GM12878 (cell line): ENCODE results near the gene ZNF710. TPM values are rescaled to one million over a fixed set of nuclear protein-coding genes. Genes with fewer than 3 reads are reported as not detected.

Source experiments
- ATAC-seq: fragments of 200-7000 bp; cut with Tn5 transposase; 3 replicates; pipeline ENCODE4 v1.9.1; 2020; ENCODE audit warnings: mild to moderate bottlenecking, moderate library complexity
- BruUV-seq: library from RNA; stranded (reverse); fragments of 400-500 nt; replicated peaks from 2 replicates; lab custom pipeline; 2021; lab: Mats Ljungman, UMichigan
- CTCF ChIA-PET: fragments of 300-600 bp; sonication (Branson Sonifier 250); formaldehyde crosslinking; extraction: SDS; loops from one replicate; lab custom pipeline; 2021; ENCODE audit warnings: inconsistent platforms; lab: Yijun Ruan, JAX
- POLR2A ChIA-PET: fragments of 350-600 bp; formaldehyde crosslinking; extraction: SDS; loops from one replicate; lab custom pipeline; 2021; ENCODE audit warnings: inconsistent platforms; lab: Charles Lee
- RAD21 ChIA-PET: fragments of 300-600 bp; sonication (Branson Sonifier 250); formaldehyde crosslinking; loops from one replicate; lab custom pipeline; 2023; ENCODE audit warnings: antibody characterized with exemption; ENCODE audit not compliant: unreplicated experiment; lab: Charles Lee
- SMC1A ChIA-PET: fragments of 300-600 bp; sonication (Branson Sonifier 250); formaldehyde crosslinking; loops from one replicate; lab custom pipeline; 2023; ENCODE audit not compliant: unreplicated experiment, uncharacterized antibody; lab: Charles Lee
- DNase-seq: peaks from one replicate; pipeline ENCODE4 v3.0.0-alpha.2; 2011; ENCODE audit warnings: low read depth, low spot score
- FAIRE-seq: peaks from 3 replicates; lab custom pipeline; 2011; peaks lifted over from hg19 to GRCh38; lab: Jason Lieb, UNC
- H2AFZ ChIP-seq: 2 replicates; pipeline ENCODE4 v1.6.0; 2011; ENCODE audit warnings: low read depth, low read length, control low read depth; ENCODE audit not compliant: control insufficient read depth
- H3K27ac ChIP-seq: 2 replicates; pipeline ENCODE4 v1.5.1; 2011; ENCODE audit warnings: control low read depth; ENCODE audit not compliant: control insufficient read depth, insufficient read depth
- H3K27me3 ChIP-seq, 2 experiments: replicated peaks in 1 of 2; 2 replicates each; pipeline versions ENCODE4 v1.6.0 to v1.6.1; 2011; ENCODE audit warnings: low read length in 1 of 2; ENCODE audit not compliant: control insufficient read depth in 2 of 2, insufficient read depth in 2 of 2
- H3K36me3 ChIP-seq, 2 experiments: 2 replicates each; pipeline ENCODE4 v1.5.1; 2011; ENCODE audit warnings: low read length in 1 of 2; ENCODE audit not compliant: control insufficient read depth in 2 of 2, insufficient read depth in 2 of 2
- H3K4me1 ChIP-seq: 2 replicates; pipeline ENCODE4 v1.6.1; 2011; ENCODE audit warnings: mild to moderate bottlenecking, low read length, moderate library complexity, mixed read lengths; ENCODE audit not compliant: control insufficient read depth, insufficient read depth
- H3K4me2 ChIP-seq: 2 replicates; pipeline ENCODE4 v1.6.0; 2011; ENCODE audit warnings: control low read depth; ENCODE audit not compliant: control insufficient read depth, insufficient read depth
- H3K4me3 ChIP-seq: fragments of 200-600 bp; sonication (generic); 2 replicates; pipeline ENCODE4 v1.5.1; 2016
- H3K79me2 ChIP-seq: 2 replicates; pipeline ENCODE4 v1.6.0; 2011; ENCODE audit warnings: low read length; ENCODE audit not compliant: control insufficient read depth, insufficient read depth
- H3K9ac ChIP-seq: 2 replicates; pipeline ENCODE4 v1.8.0; 2011; ENCODE audit warnings: low read length, control low read depth, mixed read lengths; ENCODE audit not compliant: control insufficient read depth, insufficient read depth
- H3K9me3 ChIP-seq: replicated peaks from 3 replicates; pipeline ENCODE4 v1.5.1; 2011; ENCODE audit warnings: mild to moderate bottlenecking, low read length; ENCODE audit not compliant: control insufficient read depth, insufficient read depth
- H4K20me1 ChIP-seq: 2 replicates; pipeline ENCODE4 v1.6.0; 2011; ENCODE audit not compliant: control insufficient read depth, insufficient read depth
- ASH2L ChIP-seq: fragments of 300-600, 200-600 bp; sonication (generic); IDR thresholded peaks from 2 replicates; pipeline ENCODE4 v1.6.1; 2017; ENCODE audit warnings: low read depth, mild to moderate bottlenecking, borderline replicate concordance
- HDGF ChIP-seq: fragments of 450-650 bp; IDR thresholded peaks from 2 replicates; pipeline ENCODE4 v1.6.1; 2016; ENCODE audit warnings: antibody characterized with exemption
- IKZF2 ChIP-seq, 2 experiments: fragments of 450-650 bp; IDR thresholded peaks; 2 replicates each; pipeline ENCODE4 v1.6.1; 2017; ENCODE audit warnings: mild to moderate bottlenecking in 2 of 2, moderate library complexity in 2 of 2
- MEF2B ChIP-seq: fragments of 450-650 bp; IDR thresholded peaks from 2 replicates; pipeline ENCODE4 v1.6.1; 2018; ENCODE audit warnings: mild to moderate bottlenecking, moderate library complexity; ENCODE audit not compliant: partially characterized antibody, poor library complexity, severe bottlenecking
- NFIC ChIP-seq: IDR thresholded peaks from 2 replicates; pipeline ENCODE4 v1.6.1; 2012; ENCODE audit warnings: low read depth, mild to moderate bottlenecking, inconsistent platforms, low read length, moderate library complexity
- RELB ChIP-seq: fragments of 450-650 bp; IDR thresholded peaks from 2 replicates; pipeline ENCODE4 v1.6.1; 2017; ENCODE audit warnings: low read depth, mild to moderate bottlenecking, moderate library complexity
- RFX5 ChIP-seq: IDR thresholded peaks from 2 replicates; pipeline ENCODE4 v1.6.1; 2011; ENCODE audit warnings: low read depth, low read length, improper control_type of control experiment
- SMAD1 ChIP-seq: fragments of 450-650 bp; IDR thresholded peaks from 2 replicates; pipeline ENCODE4 v1.6.1; 2018; ENCODE audit warnings: mild to moderate bottlenecking, low read depth; ENCODE audit not compliant: partially characterized antibody
- SMARCA5 ChIP-seq: fragments of 450-650 bp; IDR thresholded peaks from 2 replicates; pipeline ENCODE4 v1.6.1; 2017; ENCODE audit warnings: mild to moderate bottlenecking
- SREBF2 ChIP-seq: IDR thresholded peaks from 2 replicates; pipeline ENCODE4 v1.6.1; 2012; ENCODE audit warnings: mild to moderate bottlenecking, low read length
- TCF3 ChIP-seq: IDR thresholded peaks from 2 replicates; pipeline ENCODE4 v1.6.1; 2012; ENCODE audit warnings: low read depth, mild to moderate bottlenecking, low read length, borderline replicate concordance; ENCODE audit not compliant: insufficient read depth
- WGBS: methylation state at CpG from one replicate; pipeline ENCODE4 v1.1.6; 2016; ENCODE audit warnings: low lambda C conversion rate; ENCODE audit not compliant: insufficient replicate concordance, insufficient coverage; ENCODE audit errors: missing lambda C conversion rate; 5-methylcytosine and 5-hydroxymethylcytosine counted together
- in situ Hi-C: fragments of 300-500 bp; cut with MboI; formaldehyde crosslinking; loops from 9 replicates; pipeline ENCODE4 v1.14.3; 2018; ENCODE audit warnings: mixed read lengths
- intact Hi-C: fragments of 100-400 bp; cut with micrococcal nuclease; formaldehyde crosslinking; loops from one replicate; pipeline ENCODE4 v1.14.2; 2022; ENCODE audit not compliant: unreplicated experiment
- polyA plus RNA-seq, 11 experiments: library from polyadenylated mRNA; depleted of rRNA in 4 of 11; unstranded in 6 of 11; stranded (reverse) in 5 of 11; fragments of >200 nt; fragmentation: Nextera tagmentation in 4 of 11; fragmentation: Illumina TruSeq in 1 of 11; extraction: Ambion mirVana in 4 of 11; extraction: Trizol in 1 of 11; gene quantifications; 1 replicate in 1 of 11; 2 replicates in 10 of 11; pipeline versions ENCODE4 v1.2.1 to v1.2.3, GENCODE V29; 2011 to 2016; ENCODE audit warnings: inconsistent platforms in 2 of 11, missing spikeins in 2 of 11, low read depth in 1 of 11
- total RNA-seq, 4 experiments: library from RNA; depleted of rRNA in 3 of 4; stranded (reverse); fragments of >200 nt in 3 of 4; fragmentation: Illumina TruSeq in 1 of 4; extraction: Trizol in 1 of 4; gene quantifications; 2 replicates each; pipeline versions ENCODE4 v1.2.1 to v1.2.3, GENCODE V29; 2013 to 2021

ZNF710 gene
- total and polyA plus RNA-seq, 10 of the 15 experiments (the other 5 are each of a cell fraction or from before 2014, with no cell fraction given) = 1.4 to 43.5 (median 9.8) TPM

GRCh38 chr15:90038632-90039095, 37.5 kb downstream of the ZNF710 start:
- CTCF ChIA-PET = no interaction called here
- H3K9me3 ChIP-seq = no peaks in the 10 kb centered on the region; the same call in 2 of the 3 replicates
- ATAC-seq = peak; percentile 62
- H4K20me1 ChIP-seq = no peaks in the 10 kb centered on the region
- no peak overlapping the region; the same call in 1 of the 2 replicates for H3K4me2 ChIP-seq
- H3K27me3 ChIP-seq = no peaks in the 10 kb centered on the region
- H3K27ac ChIP-seq = peak overlapping the region; percentile 87
- SMC1A ChIA-PET = interaction anchor here (1.4 kb wide), 1 partner anchor 9 kb away, joined by 4 read pairs; no protein-coding TSS in a partner anchor
- H2AFZ ChIP-seq = no peak overlapping the region
- RAD21 ChIA-PET = interaction anchor here (1.0 kb wide), 1 partner anchor 60 kb away, joined by 3 read pairs; no protein-coding TSS in a partner anchor
- in situ Hi-C loops = no loop called here
- TSS peak; percentile 53 for BruUV-seq
- intact Hi-C loops = loop anchor here (1.0 to 5.0 kb wide), 3 partner anchors 21 to 59 kb away; no protein-coding TSS in a partner anchor
- no peak for FAIRE-seq
- TF ChIP-seq SMAD1 = peak; percentile 15
- 0 out of 2 replicates have a peak, but pooled peaks have one; percentile 45 for TF ChIP-seq HDGF
- TF ChIP-seq ASH2L = 0 out of 2 replicates have a peak, but pooled peaks have one; percentile 34
- no peak for TF ChIP-seq RFX5
- TF ChIP-seq SREBF2 = 0 out of 2 replicates have a peak, but pooled peaks have one; percentile 44
- no peak for TF ChIP-seq TCF3
- peak; percentile 16 to 59; a peak in 1 of 4 replicates for TF ChIP-seq IKZF2 (IDR thresholded peaks at IDR 0.05)
- no peak for TF ChIP-seq MEF2B
- 0 out of 2 replicates have a peak, but pooled peaks have one; percentile 13 for TF ChIP-seq NFIC
- peak; percentile 65 for TF ChIP-seq SMARCA5
- peak; percentile 63 for TF ChIP-seq RELB
- H3K4me3 ChIP-seq = no peak overlapping the region
- DNase-seq = no peak
- H3K36me3 ChIP-seq = peaks cover 4 to 6% of the 10 kb centered on the region in 2 experiments
- 73% methylated on average over 3 of the region's 3 CpGs for WGBS
- POLR2A ChIA-PET = interaction anchor here (0.6 to 0.7 kb wide), 2 partner anchors 349 to 753 kb away, joined by 3 read pairs; no protein-coding TSS in a partner anchor
- H3K79me2 ChIP-seq = peaks cover 58% of the 10 kb centered on the region
- H3K9ac ChIP-seq = no peak overlapping the region
- H3K4me1 ChIP-seq = peaks cover 50% of the 10 kb centered on the region
